Measurements from ENCODE around the gene UBAC1.
"Not testable (repeated sequence)": the region's sequence is repeated elsewhere in the genome, so short reads cannot be mapped to it uniquely, and the experiment has no call there.

The UBAC1 gene

DNA sequence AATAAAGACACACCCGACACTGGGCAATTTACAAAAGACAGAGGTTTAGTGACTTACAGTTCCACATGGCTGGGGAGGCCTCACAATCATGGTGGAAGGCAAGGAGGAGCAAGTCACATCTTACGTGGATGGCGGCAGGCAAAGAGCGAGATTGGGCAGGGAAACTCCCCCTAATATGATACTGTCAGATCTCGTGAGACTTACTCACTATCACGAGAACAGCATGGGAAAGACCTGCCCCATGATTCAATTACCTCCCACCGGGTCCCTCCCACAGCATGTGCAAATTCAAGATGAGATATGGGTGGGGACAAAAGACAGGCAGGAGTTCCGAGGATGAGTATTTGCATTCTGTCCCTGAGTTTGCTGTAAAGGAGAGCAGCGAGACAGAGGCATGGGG is 49.9 kb downstream of the UBAC1 start:
- not testable (repeated sequence) for DNase-seq

DNA sequence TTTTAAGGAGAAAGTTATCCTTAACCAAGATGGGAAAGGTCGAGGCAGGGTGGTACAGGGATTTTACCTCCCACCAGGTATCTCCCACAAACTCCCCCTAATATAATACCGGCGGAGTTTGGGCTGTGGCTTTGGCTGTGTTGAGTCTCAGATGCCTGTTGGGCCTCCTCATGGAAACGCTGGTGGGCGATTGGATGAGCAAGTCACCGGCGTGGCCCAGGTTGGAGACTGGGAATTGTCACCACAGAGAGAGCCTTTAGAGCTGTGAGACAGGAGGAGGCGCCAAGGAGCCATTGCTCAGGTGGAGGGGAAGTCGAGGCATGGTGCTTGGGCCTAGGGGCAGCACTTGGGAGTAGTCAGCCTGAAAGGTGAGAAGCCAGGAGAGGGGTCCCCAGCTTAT is 50.4 kb downstream of the UBAC1 start:
- DNase-seq: no peak

DNA sequence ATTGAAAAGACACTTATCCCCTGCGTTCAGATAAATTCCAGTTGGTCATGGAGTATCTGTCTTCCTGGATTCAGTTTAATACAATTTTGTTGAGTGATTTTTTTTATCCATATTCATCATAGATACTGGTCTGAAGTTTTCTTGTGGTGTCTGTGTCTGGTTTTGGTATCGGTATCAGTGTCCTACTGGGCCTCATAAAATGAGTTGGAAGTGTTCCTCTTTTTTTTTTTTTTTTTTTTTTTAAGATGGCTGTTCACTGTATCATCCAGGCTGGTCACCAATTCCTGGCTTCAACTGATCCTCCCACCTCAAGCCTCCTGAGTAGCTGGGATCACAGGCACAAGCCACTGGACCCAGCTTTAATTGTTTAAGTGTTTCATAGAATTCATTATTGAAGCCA is 51.0 kb downstream of the UBAC1 start:
- no peak for DNase-seq

DNA sequence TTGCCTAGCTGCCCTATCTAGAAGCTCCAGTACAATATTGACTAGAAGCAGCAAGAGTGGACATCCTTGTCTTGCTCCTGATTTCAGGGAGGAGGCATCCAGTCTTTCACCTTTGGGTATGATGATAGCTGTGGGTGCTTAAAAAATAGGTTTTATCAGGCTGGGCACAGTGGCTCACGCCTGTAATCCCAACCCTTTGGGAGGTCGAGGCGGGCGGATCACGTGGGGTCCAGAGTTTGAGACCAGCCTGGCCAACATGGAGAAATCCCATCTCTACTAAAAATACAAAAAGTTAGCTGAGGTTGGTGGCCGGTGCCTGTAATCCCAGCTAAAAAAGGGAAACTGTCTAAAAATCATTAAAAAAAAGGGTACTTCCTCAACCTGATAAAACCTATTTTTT is 51.8 kb downstream of the UBAC1 start:
- no peak for DNase-seq

DNA sequence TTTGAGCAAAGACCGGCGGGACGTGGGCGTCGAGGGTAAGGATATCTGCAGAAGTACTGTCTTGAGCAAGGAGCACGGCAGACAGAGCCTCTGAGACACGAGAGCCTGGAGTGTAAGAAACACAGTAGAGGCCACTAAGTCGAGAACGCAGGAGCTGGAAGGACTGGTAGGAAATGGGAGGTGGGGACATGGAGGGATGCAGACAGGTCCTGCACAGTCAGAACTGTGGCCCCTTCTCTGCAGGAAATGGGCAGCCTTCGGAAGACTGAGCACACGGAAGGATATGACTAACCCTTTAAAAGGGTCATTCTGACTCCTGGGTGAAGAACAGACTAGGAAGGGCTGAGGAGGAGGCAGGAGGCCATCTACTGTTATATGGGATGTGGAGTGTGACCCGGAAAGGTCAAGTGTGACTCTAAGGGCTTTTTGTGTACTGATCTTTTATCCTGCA is 52.4 kb downstream of the UBAC1 start:
- DNase-seq: no peak

DNA sequence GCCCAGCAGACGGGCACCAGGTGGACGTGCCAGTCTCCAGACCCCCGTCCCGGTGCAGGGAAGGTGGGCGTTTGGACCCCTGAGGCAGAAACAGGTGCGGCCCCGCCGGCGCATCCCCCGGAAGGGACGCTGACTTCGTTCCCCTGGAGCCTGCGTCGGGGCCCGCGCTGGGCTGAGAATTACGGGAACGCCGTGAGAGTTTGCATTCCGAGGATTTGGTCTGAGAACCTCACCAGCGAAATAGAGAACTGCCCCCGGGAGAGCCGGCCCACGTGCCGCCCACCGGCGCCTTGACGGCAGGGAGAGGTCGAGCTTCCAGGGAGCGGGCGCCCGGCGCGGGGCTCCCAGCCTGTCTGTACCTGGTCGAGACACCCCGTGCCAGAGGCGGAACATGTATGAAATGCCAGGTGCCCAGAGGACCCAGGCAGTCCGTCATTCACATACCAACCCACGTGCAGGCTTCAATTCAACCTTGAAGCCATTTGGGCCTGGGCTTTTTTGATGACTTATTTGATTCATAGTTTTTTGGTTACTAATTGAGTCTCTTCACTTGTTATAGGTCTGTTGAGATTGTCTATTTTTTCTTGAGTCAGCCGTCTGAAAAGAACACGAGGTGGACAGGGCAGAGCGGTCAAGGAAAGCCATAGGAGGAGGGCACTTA is 53.0 kb downstream of the UBAC1 start:
- DNase-seq: peak in 1 of 2 donors; percentile 32

DNA sequence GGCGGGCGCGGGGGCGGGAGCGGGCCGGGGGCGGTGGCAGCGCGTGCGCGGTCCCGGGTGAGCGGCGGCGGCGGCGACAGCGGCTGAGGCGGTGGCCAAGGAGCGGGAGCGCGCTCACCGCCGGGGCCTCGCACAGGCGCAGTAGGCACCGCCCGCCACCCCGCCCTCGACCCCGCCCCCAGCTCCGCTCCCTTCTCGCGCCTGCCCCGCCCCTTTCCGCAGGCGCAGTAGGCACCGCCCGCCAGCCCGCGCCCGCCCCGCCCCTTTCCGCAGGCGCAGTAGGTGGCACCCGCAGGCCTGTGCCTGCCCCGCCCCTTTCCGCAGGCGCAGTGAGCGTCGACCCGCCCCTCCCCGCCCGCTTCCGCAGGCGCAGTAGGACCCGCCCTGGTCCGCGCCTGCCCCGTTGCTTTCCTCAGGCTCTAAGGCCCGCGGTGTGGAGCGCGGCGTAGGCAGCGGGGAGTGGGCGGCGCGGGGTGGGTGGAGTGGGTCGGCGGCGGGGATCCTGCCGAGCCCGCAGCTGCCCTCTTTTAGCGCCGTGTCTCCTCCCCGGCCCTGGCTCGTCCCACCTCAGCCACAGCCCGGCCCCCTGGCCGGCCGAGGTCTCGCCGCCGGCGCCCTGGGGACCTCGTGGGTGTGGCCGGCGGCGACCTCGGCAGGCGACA is 53.6 kb downstream of the UBAC1 start, which contains the start of gene CAMSAP1:
Gene CAMSAP1, minus strand, starts transcription at position 116 of the 662 bp plus-strand sequence. CDS start 387 bp downstream, outside the sequence.
- DNase-seq: peak; percentile 93 to 94

DNA sequence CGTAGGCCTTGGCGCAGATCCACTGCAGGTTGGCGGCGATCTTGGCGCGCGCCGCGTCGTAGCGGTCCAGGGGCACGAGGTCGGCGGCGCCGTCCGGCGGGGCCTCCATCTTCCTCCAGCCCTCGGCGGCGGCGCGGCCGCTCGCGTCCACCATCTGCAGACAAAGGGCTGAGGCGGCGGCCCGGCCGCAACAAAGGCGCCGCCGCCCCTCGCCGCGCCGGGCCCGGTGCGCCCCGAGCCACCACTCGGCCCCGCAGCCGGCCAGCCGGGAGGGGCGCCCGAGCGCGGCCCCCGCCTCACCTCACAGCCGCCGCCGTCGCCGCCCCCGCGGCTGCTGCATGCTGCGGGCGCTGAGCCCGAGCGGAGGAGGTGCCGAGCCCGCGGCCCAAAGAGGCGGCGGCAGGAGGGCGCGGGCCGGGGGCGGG is 54.2 kb downstream of the UBAC1 start:
- DNase-seq: peak in 1 of 2 donors; percentile 31

DNA sequence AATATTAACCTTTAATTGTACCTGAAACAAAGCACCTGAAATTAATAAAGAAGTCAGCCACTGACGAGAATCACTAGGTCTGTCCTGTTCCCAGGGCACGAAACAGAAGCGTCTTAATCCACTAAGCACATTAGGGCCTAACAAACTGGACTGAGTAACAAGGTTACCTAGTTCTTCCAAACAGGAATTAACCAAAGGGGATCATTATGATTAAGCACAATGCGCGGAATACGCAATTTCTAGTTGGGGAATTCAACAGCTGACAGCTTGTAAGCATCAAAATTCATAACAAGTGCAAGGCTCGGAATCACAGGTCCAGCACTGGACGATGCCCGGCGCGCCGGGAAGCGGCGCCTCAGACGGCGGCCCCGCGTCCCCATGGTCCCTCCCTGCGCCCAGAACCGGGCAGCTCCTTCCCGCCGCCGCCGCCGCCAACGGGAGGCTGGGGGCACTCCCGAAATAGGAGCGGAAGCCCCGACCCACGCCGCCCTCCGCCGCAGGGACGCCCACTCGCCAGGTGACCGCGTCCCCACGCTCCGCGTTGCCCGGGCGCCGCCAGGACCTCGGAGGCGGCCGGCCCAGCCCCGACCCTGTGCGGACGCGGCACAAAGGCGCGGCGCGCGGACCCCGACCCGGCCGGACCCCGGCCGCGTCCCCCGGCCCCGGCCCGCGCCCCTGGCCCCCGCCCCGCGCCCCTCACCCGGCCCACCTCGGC is 54.7 kb downstream of the UBAC1 start:
- no peak for DNase-seq

DNA sequence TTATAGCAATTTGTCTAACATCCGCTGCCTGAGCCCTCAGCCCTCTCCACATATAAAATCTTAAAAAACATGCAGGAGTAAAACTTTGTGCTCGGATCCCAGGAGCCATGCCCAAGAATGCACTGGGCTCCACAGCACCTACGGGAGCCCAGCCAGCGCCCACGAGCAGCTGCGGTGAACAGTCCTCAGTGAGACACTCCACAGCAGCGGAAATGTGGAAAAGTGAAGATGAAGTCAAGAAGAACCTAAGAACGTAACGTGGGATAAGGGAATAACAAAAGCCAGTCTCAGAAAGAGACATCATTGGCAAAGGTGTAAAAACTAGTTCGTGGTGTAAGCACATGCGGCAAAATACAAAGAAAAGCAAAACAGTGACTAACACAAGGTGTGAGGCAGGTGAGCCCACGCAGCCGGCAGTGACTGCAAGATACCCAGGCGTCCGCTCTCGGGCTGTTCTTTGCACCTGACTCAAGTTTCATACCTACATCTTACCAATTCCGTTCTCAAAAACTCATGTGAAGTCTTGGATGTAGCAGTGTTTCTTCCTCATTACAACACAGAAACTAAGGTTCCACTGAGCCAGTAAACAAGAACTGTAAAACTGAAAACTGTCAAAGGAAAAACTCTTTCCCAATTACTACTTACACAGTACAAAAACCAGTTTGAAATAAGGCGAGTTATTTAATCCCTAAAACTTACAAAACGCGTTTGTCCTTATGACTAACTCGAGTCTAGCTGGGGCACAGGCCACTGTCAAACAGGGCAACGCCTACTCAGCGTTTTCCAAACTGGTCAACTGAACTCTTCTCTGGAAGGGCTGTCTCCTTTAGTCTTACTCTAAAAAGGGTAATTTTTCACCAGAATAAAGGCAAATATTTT is 55.6 kb downstream of the UBAC1 start:
- peak; percentile 75 to 80 for DNase-seq

DNA sequence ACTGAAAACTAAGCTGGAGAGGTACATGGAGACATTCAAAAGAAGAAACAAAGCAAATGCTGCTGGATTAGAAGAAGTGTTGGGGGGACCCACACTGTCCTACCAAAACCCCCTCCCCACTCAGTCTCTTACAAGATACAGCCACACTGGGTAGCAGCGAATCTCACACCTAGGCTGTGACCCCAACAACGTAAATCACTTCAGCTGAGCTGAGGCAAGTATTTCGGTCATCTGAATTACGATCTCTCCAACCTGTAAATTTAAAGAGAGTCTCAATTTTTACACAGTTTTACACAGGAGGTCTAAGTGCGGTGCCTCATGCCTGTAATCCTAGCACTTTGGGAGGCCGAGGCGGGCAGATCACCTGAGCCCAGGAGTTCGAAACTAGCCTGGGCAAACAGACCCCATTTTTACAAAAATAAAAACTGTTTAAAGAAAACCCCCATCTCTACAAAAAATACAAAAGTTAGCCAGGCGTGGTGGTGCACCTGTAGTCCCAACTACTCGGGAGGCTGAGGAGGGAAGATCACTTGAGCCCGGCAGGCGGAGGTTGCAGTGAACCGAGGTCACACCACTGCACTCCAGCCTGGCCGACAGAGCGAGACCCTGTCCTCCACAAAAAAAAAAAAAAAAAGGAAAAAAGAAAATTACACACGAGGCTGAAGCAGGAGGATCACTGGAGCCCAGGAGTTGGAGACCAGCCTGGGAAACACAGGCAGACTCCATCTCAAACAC is 57.2 kb downstream of the UBAC1 start:
- DNase-seq: no peak

DNA sequence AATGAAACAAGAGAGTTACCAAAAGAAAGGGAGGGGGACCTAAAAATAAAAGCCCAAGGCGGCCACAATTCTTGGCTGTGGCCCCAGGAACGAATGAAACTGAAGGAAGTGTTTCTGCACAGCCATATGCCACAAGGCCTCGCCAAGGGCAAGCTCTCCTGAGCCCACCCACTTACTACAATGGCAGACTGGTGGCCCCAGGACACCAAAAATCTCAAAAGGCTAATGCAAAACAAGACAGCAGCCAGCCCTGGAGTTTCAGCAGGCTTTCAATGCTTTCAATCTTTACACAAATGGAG is 57.9 kb downstream of the UBAC1 start:
- DNase-seq: no peak

DNA sequence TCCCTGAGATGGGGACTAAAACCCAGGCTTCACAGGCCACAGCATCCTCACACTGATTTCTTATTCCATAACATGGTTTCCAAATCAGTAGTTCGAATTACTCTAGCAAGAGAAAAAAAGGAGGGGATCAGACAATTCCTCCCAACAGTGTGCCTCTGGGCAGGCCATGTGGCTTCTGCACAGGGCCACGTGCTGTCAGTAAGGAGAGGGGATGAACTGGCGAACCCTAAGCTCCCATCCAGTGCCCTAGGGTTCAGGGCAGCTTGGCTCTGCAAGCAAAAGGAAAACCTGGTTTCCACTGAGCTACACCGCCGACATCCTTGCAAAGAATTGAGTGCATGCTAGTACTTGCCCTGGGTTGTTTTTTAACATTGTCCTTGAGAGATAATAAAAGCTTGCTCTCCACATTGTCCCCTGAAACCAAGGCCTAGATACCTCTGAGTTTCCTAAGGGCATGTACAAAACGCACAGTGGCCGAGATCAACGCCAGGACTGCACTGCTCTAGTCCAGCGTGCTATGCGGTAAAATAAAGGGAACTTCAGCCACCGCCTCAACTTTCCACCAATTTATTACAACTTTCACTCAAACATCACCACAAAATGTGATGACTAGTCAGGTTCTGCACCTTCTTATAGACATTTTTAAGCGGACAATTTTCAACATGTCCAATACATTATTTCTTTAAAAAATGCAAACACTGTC is 58.4 kb downstream of the UBAC1 start:
- DNase-seq: no peak

DNA sequence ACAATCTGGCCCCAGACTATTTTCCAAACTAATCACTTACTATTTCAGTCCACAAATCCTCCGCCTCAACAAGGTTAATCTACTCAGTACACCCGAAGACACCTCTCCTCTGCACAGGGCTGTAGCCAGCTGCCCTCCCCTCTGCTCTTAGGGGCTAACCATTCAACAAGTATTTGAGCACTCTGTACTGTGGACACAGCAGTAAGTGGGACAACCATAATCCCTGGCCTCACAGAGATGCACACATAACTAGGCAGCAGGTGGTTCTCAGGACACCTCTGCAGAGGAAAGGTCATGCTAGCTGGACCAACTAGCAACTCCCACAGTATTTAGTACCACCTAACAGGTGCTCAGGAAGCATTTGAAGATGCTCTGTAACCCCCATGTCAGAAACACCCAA is 59.3 kb downstream of the UBAC1 start:
- no peak for DNase-seq

DNA sequence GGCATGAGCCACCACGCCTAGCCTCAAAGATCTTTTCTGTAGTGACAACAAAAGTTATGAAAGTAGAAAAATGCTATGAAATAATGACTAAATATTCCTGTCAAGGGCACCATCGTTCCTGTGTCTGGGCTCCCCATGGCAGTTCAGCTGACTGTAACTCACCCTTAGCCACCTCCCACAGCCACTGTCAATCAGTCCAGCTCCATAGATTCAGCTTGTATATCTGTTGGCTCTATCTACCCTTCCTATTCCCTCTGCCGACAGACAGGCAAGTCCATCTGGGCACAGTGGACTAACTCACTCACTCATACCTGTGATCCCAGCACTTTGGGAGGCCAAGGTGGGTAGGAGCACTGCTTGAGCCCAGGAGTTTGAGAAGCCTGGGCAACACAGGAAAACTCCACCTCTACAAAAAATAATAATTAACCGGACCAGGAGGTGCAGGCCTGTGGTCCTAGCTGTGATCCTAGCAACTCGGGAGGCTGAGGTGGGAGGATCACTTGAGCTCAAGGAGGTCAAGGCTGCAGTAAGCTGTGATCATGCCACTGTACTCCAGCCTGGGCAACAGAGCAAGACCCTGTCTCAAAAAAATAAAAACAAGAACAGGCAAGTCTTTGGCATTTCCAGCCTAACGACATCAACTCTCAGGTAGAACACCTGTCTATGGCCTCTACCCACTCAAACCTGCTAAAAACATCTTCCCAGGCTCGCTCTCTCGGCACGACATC is 60.0 kb downstream of the UBAC1 start:
- DNase-seq: no peak

DNA sequence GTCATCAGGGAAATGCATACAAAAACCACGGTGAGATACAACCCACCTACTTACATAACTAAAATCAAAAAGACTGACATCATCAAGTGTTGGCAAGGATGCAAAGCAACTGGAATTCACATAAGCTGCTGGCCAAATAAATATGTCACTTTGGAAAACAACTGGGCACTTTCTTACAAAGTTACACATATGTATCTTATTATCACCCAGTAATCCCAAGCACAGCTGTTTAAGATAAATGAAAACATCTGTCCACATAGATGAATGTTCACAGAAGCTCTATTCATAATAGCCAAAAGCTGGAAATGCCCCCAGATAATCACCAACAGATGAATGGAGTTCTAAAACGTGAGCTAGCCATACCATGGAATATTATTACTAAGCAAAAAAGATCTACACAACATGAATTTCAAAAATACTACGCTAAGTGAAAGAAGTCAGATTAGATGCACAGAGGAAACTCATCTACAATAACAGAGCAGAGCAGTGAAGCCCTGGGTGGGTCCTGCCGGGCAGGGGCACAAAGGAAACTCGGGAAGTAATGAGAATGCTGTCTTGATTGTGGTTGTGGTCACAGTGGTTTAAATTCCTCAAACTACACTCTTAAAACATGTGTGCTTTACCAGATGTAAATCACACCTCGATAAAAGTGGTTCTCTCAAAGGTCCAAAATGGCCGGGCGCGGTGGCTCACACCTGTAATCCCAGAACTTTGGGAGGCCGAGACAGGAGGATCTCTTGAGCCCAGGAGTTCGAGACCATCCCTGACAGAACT is 62.4 kb downstream of the UBAC1 start:
- no peak for DNase-seq

DNA sequence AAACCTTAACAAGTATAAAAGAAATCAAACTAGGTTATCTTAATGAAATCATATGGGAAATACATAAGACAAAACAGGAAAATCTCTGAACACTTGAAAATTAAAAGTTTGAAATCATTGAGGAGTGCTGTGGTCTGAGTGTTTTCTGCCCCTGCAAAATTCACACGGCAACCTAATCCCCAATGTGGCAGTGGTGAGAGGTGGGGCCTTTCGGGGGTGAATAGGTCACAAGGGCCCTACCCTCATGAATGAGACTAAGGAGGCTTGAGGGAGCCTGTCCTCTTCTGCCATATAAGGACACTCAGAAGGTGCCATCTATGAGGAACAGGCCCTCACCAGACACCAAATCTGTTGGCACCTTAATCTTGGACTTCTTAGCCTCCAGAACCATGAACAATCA is 64.5 kb downstream of the UBAC1 start:
- no peak for DNase-seq

DNA sequence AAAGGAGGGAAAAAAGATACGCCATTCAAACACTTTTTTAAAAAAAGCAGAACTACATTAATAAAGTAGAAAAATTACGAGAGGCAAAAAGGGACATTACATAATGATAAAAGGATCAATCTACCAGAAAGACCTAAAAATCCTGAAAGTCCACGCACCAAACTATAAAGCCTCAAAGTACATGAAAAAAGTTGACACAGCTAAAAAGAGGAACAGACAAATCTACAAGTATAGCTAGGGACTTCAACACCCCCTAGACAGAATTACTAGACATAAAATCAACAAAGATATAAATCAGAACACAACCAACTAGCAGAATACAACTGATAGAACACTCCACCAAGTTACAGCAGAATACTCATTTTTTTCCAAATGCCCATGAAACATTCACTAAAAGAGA is 65.0 kb downstream of the UBAC1 start:
- no peak for DNase-seq

DNA sequence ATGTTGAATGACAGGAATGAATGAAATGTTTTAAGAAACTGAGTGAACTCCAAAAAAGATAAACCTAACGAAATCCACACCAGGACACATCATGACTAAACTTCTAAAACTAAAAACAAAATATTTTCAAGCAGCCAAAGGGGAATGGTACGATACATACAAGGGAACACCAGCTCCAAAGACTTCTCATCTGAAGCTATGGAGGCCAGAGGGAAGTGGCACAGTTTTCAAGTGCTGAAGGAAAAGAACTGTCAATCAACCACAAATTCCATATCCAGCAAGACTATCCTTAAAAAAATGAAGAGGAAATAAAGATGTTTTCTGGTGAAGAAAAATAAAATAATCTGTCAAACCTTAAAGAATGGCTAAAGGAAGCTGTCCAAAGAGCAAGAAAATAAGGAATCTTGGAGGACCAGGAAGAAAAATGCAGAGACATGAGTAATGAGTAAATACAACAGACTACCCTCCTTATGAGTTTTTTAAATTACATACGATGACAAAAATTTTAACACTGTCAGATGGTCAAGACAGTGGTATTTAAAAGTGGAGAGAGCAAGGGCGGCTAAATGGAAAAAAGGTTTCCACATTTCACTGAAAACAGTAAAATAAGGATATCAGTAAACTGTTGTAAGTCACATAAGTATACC is 65.8 kb downstream of the UBAC1 start:
- no peak for DNase-seq

DNA sequence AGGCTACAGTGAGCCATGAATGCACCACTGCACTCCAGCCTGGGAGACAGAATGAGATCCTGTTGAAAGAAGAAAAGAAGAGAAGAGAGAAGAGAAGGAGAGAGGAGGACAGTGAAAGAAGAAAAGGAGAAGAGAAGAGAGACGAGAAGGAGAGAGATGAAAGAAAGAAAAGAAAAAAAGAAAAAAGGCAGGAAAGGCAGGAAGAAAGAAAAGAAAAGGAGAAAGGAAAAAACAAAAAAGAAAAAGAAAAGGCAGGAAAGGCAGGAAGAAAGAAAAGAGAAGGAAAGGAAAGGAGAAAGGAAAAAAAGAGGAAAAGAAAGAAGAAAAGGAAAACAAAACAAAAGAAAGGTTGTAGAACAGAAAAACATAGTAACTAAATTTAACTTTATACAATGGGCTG is 68.1 kb downstream of the UBAC1 start:
- DNase-seq: no peak
